ENCODE data around the gene TRIP4.
"Not testable (repeated sequence)": the region's sequence is repeated elsewhere in the genome, so short reads cannot be mapped to it uniquely, and the experiment has no call there.

- TF ChIP-seq POLR2A, CTCF, POLR2AphosphoS5 (IDR thresholded peaks at IDR 0.05): not testable (repeated sequence)
These were observed 108.3 kb downstream of the TRIP4 start for GRCh38 chr15:64495968-64496367.

Data from sigmoid colon (tissue), 4 donors.